Activated CD4-positive, alpha-beta memory T cell treated with anti-CD3 and anti-CD28 coated beads, Interleukin-2, amount 10 ng/mL, durations not matched to agents 7 days and 5 days (primary cell): ENCODE results near the gene WDR19. TPM values are rescaled to one million over a fixed set of nuclear protein-coding genes. Genes with fewer than 3 reads are reported as not detected.
"Not testable (repeated sequence)": the region's sequence is repeated elsewhere in the genome, so short reads cannot be mapped to it uniquely, and the experiment has no call there.

Source experiments
- CTCF ChIA-PET: fragments of 350-600 bp; sonication (Branson Sonifier 250); formaldehyde crosslinking; loops from one replicate; lab custom pipeline; 2021; ENCODE audit warnings: antibody characterized with exemption, inconsistent platforms; lab: Charles Lee
- POLR2A ChIA-PET: fragments of 350-600 bp; sonication (Branson Sonifier 250); formaldehyde crosslinking; loops from one replicate; lab custom pipeline; 2021; ENCODE audit warnings: antibody characterized with exemption; lab: Charles Lee
- DNase-seq: peaks from one replicate; pipeline ENCODE4 v3.0.0-alpha.2; 2020
- H3K27ac Mint-ChIP-seq: one replicate; pipeline ENCODE4 v1.8.0; 2021; ENCODE audit warnings: mild to moderate bottlenecking, mixed read lengths
- H3K27me3 Mint-ChIP-seq: one replicate; pipeline ENCODE4 v1.8.0; 2021; ENCODE audit warnings: mixed read lengths
- H3K36me3 Mint-ChIP-seq: one replicate; pipeline ENCODE4 v1.8.0; 2021; ENCODE audit warnings: low read depth, mixed read lengths
- H3K4me1 Mint-ChIP-seq: one replicate; pipeline ENCODE4 v1.8.0; 2021; ENCODE audit warnings: mixed read lengths
- H3K4me3 Mint-ChIP-seq: one replicate; pipeline ENCODE4 v1.8.0; 2021; ENCODE audit warnings: mild to moderate bottlenecking, mixed read lengths
- H3K9me3 Mint-ChIP-seq: one replicate; pipeline ENCODE4 v1.8.0; 2021; ENCODE audit warnings: mixed read lengths
- total RNA-seq, 2 experiments: library from RNA; stranded (reverse); gene quantifications; one replicate each; pipeline ENCODE4 v1.2.3, GENCODE V29; 2021

Gene WDR19
- total RNA-seq, 2 experiments from 2014 or later, result 9.9 to 12.1 TPM

DNA sequence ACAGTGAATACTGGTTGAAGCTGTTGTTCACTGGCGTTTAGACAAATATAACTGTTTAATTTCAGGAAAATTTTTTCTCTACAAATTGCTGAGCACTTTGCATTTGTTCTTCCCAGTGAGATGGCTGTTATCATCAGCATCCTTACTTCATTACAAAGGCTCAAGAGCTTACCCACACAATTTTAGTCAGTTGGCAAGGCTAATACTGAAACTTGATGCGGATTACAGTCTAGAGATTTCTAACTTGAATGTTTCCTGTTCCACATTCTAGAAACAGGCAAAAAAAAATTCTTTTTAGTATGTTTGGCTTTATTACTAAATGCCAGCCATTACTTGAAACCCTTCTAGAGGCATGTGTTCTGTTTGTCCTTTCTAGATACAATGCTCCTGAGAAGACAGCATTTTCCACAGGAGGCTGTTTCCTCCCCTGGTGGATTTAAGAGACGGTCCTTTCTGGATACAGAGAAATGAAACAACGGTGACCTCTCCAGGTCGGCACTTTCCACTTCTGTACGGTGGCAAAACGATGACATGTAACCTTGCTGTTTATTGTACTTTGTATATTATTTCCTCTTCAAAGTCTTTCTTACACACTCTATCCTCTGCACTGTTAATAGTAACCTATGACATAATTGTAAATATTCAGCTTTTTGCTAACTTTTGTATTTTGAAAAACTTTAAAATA is 102.9 kb downstream of the WDR19 start:
- DNase-seq, result no peak

DNA sequence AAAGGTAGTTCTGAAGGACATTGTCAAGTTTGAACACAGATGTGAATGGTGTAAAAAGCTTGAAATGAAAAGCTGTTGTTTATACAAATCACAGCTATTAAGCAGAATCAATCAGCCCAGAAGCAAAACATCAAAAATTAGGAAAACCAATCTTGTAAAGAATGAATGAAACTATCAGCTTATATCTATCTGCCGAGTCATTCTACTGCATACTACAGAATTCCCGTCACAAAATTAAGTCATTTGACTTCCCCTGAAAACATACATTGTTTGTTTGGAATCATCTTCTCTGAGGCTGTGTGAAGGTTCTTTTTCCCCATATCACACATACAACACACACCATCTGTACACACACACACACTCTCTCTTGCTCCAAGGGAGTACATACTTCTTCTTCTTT is 103.5 kb downstream of the WDR19 start:
- ChIA-PET POLR2A (interaction anchor here (2.1 kb wide), 1 partner anchor 173 kb away, joined by 6 read pairs; the partner anchor contains the start of genes LIAS and RPL9), CTCF (interaction anchor here (1.3 to 2.1 kb wide), 2 partner anchors 9 to 43 kb away, joined by 3 to 5 read pairs; no protein-coding TSS in a partner anchor)

More for the DNA sequence above, 102.9 kb downstream of the WDR19 start:
- ChIA-PET CTCF (interaction anchor here (1.3 to 2.1 kb wide), 2 partner anchors 8 to 44 kb away, joined by 3 to 5 read pairs; no protein-coding TSS in a partner anchor), POLR2A (interaction anchor here (1.2 to 2.1 kb wide), 2 partner anchors 9 to 174 kb away, joined by 3 to 6 read pairs; partner anchors contain the start of genes LIAS and RPL9)
- H3K9me3 Mint-ChIP-seq, result no peaks in the 10 kb centered on the region
- no peaks in the 10 kb centered on the region for H3K27me3 Mint-ChIP-seq
- peaks cover 22% of the 10 kb centered on the region for H3K4me1 Mint-ChIP-seq
- H3K27ac Mint-ChIP-seq, result peak overlapping the region; percentile 2
- peaks cover 51% of the 10 kb centered on the region for H3K36me3 Mint-ChIP-seq
- no peak overlapping the region for H3K4me3 Mint-ChIP-seq

DNA sequence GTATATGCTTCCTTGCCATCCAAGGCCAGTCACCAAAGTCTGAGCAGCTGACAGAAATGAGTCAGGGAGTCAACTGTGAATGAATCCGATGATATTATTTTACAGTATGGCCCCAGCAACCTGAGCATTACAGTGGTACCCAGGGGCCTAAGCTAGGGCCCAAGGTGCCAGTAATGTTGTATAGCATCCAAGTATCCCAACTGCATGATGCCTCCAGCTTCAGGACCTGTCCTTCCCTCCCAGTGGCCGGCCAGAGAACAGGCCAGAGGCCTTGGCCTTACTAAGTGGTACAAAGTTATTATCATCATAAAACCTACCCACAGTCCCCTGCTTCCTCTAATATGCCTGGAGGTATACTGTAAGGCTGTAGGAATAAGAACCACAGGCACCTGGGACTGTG is 103.9 kb downstream of the WDR19 start:
- Mint-ChIP-seq H3K4me1 (peaks cover 22% of the 10 kb centered on the region), H3K27ac (no peak overlapping the region), H3K9me3 (no peaks in the 10 kb centered on the region), H3K36me3 (peaks cover 59% of the 10 kb centered on the region), H3K27me3 (no peaks in the 10 kb centered on the region), H3K4me3 (no peak overlapping the region)
- CTCF ChIA-PET, result interaction anchor here (1.3 to 2.1 kb wide), 2 partner anchors 9 to 43 kb away, joined by 3 to 5 read pairs; no protein-coding TSS in a partner anchor
- POLR2A ChIA-PET, result interaction anchor here (2.1 kb wide), 1 partner anchor 173 kb away, joined by 6 read pairs; the partner anchor contains the start of genes LIAS and RPL9
- no peak for DNase-seq

More for the DNA sequence above, 103.5 kb downstream of the WDR19 start:
- H3K4me3 Mint-ChIP-seq, result no peak overlapping the region
- H3K36me3 Mint-ChIP-seq, result peaks cover 55% of the 10 kb centered on the region
- DNase-seq, result no peak
- peak overlapping the region; percentile 2 for H3K27ac Mint-ChIP-seq
- peaks cover 22% of the 10 kb centered on the region for H3K4me1 Mint-ChIP-seq
- H3K27me3 Mint-ChIP-seq, result no peaks in the 10 kb centered on the region
- no peaks in the 10 kb centered on the region for H3K9me3 Mint-ChIP-seq

DNA sequence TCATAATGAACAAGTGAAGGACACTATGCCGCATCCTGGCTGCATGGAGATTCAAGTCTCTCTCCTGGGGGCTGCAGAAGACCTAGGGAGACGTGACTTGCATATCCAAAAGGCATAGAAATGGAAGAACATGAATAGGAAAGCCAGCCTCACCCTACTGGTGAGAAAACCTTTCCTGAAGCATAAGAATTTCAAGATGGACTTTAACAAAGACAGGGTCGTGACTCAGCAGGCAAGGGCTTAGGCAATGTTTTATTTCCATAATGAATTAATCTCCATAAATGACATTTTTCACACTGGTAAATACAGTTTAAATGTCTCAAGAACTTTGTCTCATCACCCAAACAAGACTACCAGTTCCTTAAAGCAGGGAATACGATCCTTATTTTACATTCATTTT is 104.9 kb downstream of the WDR19 start:
- peaks cover 68% of the 10 kb centered on the region for H3K36me3 Mint-ChIP-seq
- H3K4me3 Mint-ChIP-seq, result no peak overlapping the region
- no peaks in the 10 kb centered on the region for H3K27me3 Mint-ChIP-seq
- CTCF ChIA-PET, result no interaction called here
- H3K4me1 Mint-ChIP-seq, result peaks cover 22% of the 10 kb centered on the region
- POLR2A ChIA-PET, result no interaction called here
- H3K9me3 Mint-ChIP-seq, result no peaks in the 10 kb centered on the region
- no peak overlapping the region for H3K27ac Mint-ChIP-seq
- no peak for DNase-seq

DNA sequence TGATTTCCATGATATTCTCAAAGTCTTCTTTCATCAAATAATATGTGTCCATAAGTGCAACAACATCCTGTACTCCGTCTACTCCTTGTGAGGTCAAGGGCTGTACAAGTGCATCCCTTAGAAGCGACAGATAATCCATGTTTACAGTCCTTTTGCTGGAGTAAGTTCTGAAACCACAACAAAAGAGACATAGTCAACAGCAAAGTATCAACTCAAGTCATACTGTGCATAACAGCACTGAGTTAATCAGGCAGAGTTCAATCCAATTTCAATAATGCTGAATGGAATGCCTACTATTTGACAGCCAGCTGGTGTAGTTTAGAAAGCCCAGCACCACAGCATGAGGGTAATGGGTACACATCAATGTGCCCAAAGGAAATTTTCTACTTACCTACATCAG is 109.4 kb downstream of the WDR19 start:
- Mint-ChIP-seq H3K4me3 (no peak overlapping the region), H3K27ac (no peak overlapping the region), H3K9me3 (no peaks in the 10 kb centered on the region), H3K4me1 (peaks cover 8% of the 10 kb centered on the region), H3K27me3 (no peaks in the 10 kb centered on the region), H3K36me3 (peaks cover 79% of the 10 kb centered on the region)
- no peak for DNase-seq
- POLR2A ChIA-PET, result no interaction called here
- CTCF ChIA-PET, result interaction anchor here (0.6 kb wide), 1 partner anchor 113 kb away, joined by 3 read pairs; no protein-coding TSS in a partner anchor

DNA sequence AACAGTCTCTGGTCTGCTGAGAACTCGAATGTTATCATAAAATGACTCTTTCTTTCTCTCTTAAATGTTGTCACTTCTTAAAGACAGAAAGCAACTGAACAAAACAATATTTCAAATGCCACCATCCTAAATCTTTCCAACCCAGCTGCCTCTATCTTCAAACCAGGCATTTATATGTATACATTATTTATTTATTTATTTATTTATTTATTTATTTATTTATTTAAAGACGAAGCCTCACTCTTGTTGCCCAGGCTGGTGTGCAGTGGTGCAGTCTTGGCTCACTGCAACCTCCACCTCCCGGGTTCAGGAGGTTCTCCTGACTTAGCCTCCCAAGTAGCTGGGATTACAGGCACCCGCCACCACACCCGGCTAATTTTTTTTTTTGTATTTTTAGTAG is 110.1 kb downstream of the WDR19 start:
- H3K27me3 Mint-ChIP-seq, H3K4me3 Mint-ChIP-seq, DNase-seq, H3K4me1 Mint-ChIP-seq, H3K27ac Mint-ChIP-seq, POLR2A ChIA-PET, H3K9me3 Mint-ChIP-seq: not testable (repeated sequence)
- CTCF ChIA-PET, result interaction anchor here (0.6 kb wide), 1 partner anchor 112 kb away, joined by 3 read pairs; no protein-coding TSS in a partner anchor
- H3K36me3 Mint-ChIP-seq, result peaks cover 73% of the 10 kb centered on the region

DNA sequence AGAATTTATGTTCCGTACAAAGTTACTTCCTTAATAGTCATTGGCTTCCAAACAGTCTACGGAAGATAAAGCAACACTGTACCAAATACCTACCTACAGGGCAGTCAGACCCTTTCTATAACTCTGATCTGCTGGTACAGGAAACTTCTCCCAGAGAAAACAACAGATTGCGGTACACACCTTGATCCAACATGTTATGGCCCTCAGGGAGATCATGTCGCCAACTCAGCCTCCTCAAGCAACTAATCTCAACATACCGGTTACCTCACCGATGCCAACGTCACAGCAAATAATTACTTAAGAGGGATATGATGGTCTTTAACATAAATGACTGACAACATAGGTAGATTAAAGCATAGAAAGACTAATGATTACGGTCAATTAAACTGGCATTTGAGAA is 113.5 kb downstream of the WDR19 start:
- Mint-ChIP-seq H3K4me3 (no peak overlapping the region), H3K36me3 (peaks cover 79% of the 10 kb centered on the region), H3K9me3 (no peaks in the 10 kb centered on the region), H3K27ac (no peak overlapping the region), H3K27me3 (no peaks in the 10 kb centered on the region), H3K4me1 (no peaks in the 10 kb centered on the region)
- CTCF ChIA-PET, result no interaction called here
- DNase-seq, result no peak
- POLR2A ChIA-PET, result no interaction called here

DNA sequence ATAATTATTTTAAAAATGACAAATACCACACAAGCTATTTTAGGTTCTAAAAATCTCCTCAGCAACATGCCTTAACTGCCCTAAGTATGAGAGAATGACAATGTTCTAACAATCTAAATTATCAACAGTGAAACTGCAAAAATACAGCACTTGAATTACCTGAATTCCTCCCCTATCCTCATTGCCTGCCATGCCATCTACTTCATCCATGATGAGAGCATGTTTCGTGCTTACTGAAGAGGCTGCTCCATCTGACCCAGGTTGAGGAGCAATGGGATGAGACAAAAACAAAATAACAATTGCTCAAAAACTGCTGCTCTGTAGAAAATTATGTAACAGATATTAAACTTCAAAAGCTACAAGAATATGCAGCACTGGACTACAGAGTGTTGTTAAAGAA is 120.6 kb downstream of the WDR19 start:
- H3K9me3 Mint-ChIP-seq, result no peaks in the 10 kb centered on the region
- H3K4me3 Mint-ChIP-seq, result no peak overlapping the region
- no peak overlapping the region for H3K27ac Mint-ChIP-seq
- POLR2A ChIA-PET, result no interaction called here
- no peaks in the 10 kb centered on the region for H3K27me3 Mint-ChIP-seq
- H3K4me1 Mint-ChIP-seq, result peaks cover 5% of the 10 kb centered on the region
- no peak for DNase-seq
- CTCF ChIA-PET, result interaction anchor here (0.7 kb wide), 1 partner anchor 50 kb away, joined by 3 read pairs; no protein-coding TSS in a partner anchor
- peaks cover 70% of the 10 kb centered on the region for H3K36me3 Mint-ChIP-seq

DNA sequence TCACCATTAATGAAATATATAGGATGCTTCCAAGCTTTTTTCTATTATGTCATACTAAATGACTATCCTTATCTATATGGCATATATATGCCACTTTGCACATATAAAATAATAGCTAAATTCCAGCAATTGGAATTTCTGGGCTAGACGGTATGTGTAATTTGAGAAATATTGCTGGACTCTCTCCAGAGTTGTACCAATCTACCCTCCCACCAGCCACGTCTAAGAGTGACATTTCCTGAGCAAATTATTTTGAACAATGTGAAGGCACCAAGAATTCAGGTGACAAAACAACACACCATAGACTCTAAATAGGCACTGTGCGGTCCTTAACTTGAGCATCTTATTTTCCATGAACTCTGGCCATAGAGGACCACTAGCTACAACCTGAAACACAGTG is 121.5 kb downstream of the WDR19 start:
- no peak overlapping the region for H3K4me3 Mint-ChIP-seq
- ChIA-PET CTCF (interaction anchor here (0.7 kb wide), 1 partner anchor 51 kb away, joined by 3 read pairs; no protein-coding TSS in a partner anchor), POLR2A (no interaction called here)
- H3K27me3 Mint-ChIP-seq, result no peaks in the 10 kb centered on the region
- no peak for DNase-seq
- H3K9me3 Mint-ChIP-seq, result no peaks in the 10 kb centered on the region
- H3K36me3 Mint-ChIP-seq, result peaks cover 71% of the 10 kb centered on the region
- H3K4me1 Mint-ChIP-seq, result peaks cover 6% of the 10 kb centered on the region
- no peak overlapping the region for H3K27ac Mint-ChIP-seq

DNA sequence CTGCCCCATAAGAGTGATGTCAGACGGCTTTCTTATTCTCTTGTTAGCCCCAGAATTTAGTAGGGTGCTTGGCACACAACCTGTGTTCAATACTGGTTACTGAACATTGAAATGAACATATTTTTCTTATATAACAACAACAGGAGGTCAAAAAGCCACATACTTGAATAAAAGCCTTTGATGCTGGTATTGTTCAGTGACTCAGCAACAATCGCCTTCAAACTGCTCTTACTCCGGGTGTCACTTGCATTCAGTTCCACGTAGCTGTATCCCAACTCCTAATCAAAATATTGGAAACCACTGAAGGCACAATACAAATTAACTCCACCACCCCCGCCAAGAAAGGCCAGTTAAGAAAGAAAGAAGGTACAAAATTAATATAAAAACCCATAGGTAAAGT is 122.3 kb downstream of the WDR19 start:
- ChIA-PET POLR2A (no interaction called here), CTCF (no interaction called here)
- Mint-ChIP-seq H3K27me3 (no peaks in the 10 kb centered on the region), H3K4me1 (peaks cover 6% of the 10 kb centered on the region), H3K36me3 (peaks cover 69% of the 10 kb centered on the region), H3K27ac (no peak overlapping the region), H3K4me3 (no peak overlapping the region), H3K9me3 (no peaks in the 10 kb centered on the region)
- no peak for DNase-seq

DNA sequence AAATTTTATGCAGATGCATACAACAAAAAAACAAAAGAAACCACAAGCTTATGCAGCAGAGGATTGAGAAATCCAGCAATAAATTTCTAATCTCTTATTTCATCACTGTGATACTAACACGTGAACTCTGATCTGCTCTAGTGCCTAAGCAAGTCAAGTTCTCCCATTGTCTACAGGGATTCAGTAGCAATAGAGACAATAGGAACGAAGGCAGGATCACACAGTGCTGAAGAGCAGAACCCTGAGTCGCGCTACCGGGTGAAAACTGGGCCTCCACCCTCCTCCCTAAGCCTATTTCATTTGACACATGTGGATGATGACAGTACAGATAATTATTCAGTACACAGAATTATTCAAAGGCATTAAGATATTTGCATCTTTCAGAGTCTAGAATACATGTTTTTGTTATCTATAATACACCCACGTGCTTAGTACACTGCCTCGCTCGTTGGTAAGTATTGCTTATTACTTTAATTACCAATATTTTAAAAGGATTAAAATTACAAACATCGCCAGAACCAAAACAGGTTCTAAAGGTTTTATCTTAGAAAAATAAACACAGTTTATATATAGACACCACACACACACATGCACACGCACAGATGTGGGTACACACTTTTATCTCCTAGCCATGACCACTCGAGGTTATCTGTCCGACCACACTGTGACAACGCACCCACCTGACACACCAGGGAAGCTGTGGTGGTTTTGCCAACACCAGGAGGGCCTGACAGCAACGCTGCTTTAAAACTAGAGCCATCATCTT is 123.8 kb downstream of the WDR19 start:
- H3K9me3 Mint-ChIP-seq, result no peaks in the 10 kb centered on the region
- DNase-seq, result no peak
- no peaks in the 10 kb centered on the region for H3K27me3 Mint-ChIP-seq
- POLR2A ChIA-PET, result no interaction called here
- CTCF ChIA-PET, result no interaction called here
- no peak overlapping the region for H3K4me3 Mint-ChIP-seq
- H3K4me1 Mint-ChIP-seq, result peaks cover 6% of the 10 kb centered on the region
- H3K36me3 Mint-ChIP-seq, result peaks cover 61% of the 10 kb centered on the region
- no peak overlapping the region for H3K27ac Mint-ChIP-seq

DNA sequence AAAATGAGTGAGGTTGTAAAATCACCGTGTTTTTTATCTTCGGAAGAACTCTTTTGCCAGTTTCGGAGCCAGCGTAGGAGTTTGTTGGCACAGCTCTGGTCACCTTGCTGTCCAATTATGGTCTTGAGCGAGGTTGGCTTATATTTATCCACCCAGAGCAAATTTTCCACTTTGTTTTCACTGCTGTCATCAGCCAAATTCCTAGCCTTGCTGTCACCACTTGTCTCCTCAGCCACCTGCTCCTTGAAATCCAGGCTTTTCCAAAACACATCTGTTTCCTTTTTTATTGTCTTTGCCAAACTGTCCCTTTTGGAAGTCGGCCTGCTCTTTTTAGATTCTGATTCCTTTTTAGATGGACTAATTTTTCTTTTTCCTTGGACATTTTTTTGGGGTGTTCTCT is 126.3 kb downstream of the WDR19 start:
- Mint-ChIP-seq H3K4me1 (peaks cover 6% of the 10 kb centered on the region), H3K36me3 (peaks cover 64% of the 10 kb centered on the region), H3K27me3 (no peaks in the 10 kb centered on the region), H3K9me3 (no peaks in the 10 kb centered on the region), H3K27ac (no peak overlapping the region), H3K4me3 (no peak overlapping the region)
- ChIA-PET CTCF (no interaction called here), POLR2A (no interaction called here)
- DNase-seq, result no peak

DNA sequence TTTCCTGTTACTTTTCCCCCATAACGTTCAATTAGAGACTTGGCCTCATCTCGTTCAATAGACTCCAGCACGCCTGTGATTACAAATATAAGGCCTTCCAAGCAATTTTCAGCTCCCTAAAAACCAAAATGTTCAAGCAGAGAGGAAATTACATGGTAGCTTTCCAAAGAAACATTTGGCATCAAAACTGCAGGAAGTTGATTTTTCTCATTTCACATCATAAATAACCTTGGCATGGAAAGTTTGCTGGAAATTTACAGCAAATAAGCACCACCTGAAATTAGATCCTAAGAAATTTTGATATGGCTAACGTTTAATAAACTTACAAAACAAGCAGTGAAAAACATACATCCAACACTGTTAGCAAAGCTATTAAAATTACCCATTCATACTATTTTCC is 130.5 kb downstream of the WDR19 start:
- H3K4me3 Mint-ChIP-seq, result no peak overlapping the region
- no peaks in the 10 kb centered on the region for H3K9me3 Mint-ChIP-seq
- H3K4me1 Mint-ChIP-seq, result peaks cover 1% of the 10 kb centered on the region
- peaks cover 48% of the 10 kb centered on the region for H3K36me3 Mint-ChIP-seq
- H3K27me3 Mint-ChIP-seq, result no peaks in the 10 kb centered on the region
- ChIA-PET POLR2A (interaction anchor here (0.9 kb wide), 1 partner anchor 146 kb away, joined by 3 read pairs; the partner anchor contains the start of genes LIAS and RPL9), CTCF (no interaction called here)
- no peak overlapping the region for H3K27ac Mint-ChIP-seq
- no peak for DNase-seq
